Keratinocyte (primary cell): Measurements from ENCODE around the gene RNF125. TPM values are rescaled to one million over a fixed set of nuclear protein-coding genes. Genes with fewer than 3 reads are reported as not detected.

Experiments
- DNase-seq: peaks from one replicate; pipeline ENCODE4 v3.0.0-alpha.2; 2011; ENCODE audit warnings: low read depth, missing footprints, low spot score
- FAIRE-seq: peaks from 2 replicates; lab custom pipeline; 2011; peaks lifted over from hg19 to GRCh38; lab: Jason Lieb, UNC
- H2AFZ ChIP-seq: 2 replicates; pipeline ENCODE4 v1.6.0; 2012; ENCODE audit warnings: low read length, control low read depth, inconsistent platforms; ENCODE audit not compliant: control insufficient read depth
- H3K27ac ChIP-seq: 2 replicates; pipeline ENCODE4 v1.5.1; 2011; ENCODE audit warnings: low read length; ENCODE audit not compliant: control insufficient read depth, insufficient read depth
- H3K27me3 ChIP-seq: 3 replicates; pipeline ENCODE4 v1.6.0; 2011; ENCODE audit warnings: low read length; ENCODE audit not compliant: control insufficient read depth, insufficient read depth; ENCODE audit errors: extremely low read depth
- H3K36me3 ChIP-seq, 2 experiments: 2 replicates in 1 of 2; 3 replicates in 1 of 2; pipeline ENCODE4 v1.5.1; 2011; ENCODE audit warnings: low read length in 2 of 2, mild to moderate bottlenecking in 1 of 2; ENCODE audit not compliant: control insufficient read depth in 2 of 2, insufficient read depth in 2 of 2; ENCODE audit errors: extremely low read depth in 1 of 2
- H3K4me1 ChIP-seq: 3 replicates; pipeline ENCODE4 v1.5.1; 2011; ENCODE audit warnings: low read length; ENCODE audit not compliant: control insufficient read depth, insufficient read depth; ENCODE audit errors: extremely low read depth
- H3K4me2 ChIP-seq: 3 replicates; pipeline ENCODE4 v1.6.0; 2011; ENCODE audit warnings: low read depth, low read length; ENCODE audit not compliant: control insufficient read depth, insufficient read depth; ENCODE audit errors: extremely low read depth
- H3K4me3 ChIP-seq, 3 experiments: fragments of 200-600 bp in 1 of 3; sonication (generic) in 1 of 3; 2 replicates in 2 of 3; 3 replicates in 1 of 3; pipeline ENCODE4 v1.5.1; 2011 to 2016; ENCODE audit warnings: low read length in 3 of 3, mild to moderate bottlenecking in 3 of 3, control low read depth in 2 of 3, inconsistent platforms in 1 of 3, low read depth in 1 of 3, mixed read lengths in 1 of 3, mixed run types in 1 of 3, moderate library complexity in 1 of 3; ENCODE audit not compliant: control insufficient read depth in 2 of 3, insufficient read depth in 2 of 3; ENCODE audit errors: extremely low read depth in 1 of 3
- H3K79me2 ChIP-seq: 2 replicates; pipeline ENCODE4 v1.6.0; 2012; ENCODE audit warnings: low read length; ENCODE audit not compliant: control insufficient read depth, insufficient read depth
- H3K9ac ChIP-seq: 3 replicates; pipeline ENCODE4 v1.6.0; 2011; ENCODE audit warnings: low read length; ENCODE audit not compliant: control insufficient read depth, insufficient read depth; ENCODE audit errors: extremely low read depth
- H3K9me1 ChIP-seq: 3 replicates; pipeline ENCODE4 v1.6.0; 2011; ENCODE audit warnings: low read length; ENCODE audit not compliant: control insufficient read depth, insufficient read depth; ENCODE audit errors: extremely low read depth
- H3K9me3 ChIP-seq: 2 replicates; pipeline ENCODE4 v1.5.1; 2012; ENCODE audit warnings: low read depth, low read length; ENCODE audit not compliant: control insufficient read depth
- H4K20me1 ChIP-seq: 3 replicates; pipeline ENCODE4 v1.6.0; 2011; ENCODE audit warnings: low read length; ENCODE audit not compliant: control insufficient read depth, insufficient read depth; ENCODE audit errors: extremely low read depth
- CTCF ChIP-seq, 3 experiments: IDR thresholded peaks in 1 of 3; conservative IDR thresholded peaks in 1 of 3; optimal IDR thresholded peaks in 1 of 3; 2 replicates in 2 of 3; 3 replicates in 1 of 3; pipeline versions ENCODE3 to v1.5.1; 2011; ENCODE audit warnings: low read length in 3 of 3, mild to moderate bottlenecking in 3 of 3, moderate library complexity in 2 of 3, control low read depth in 1 of 3, inconsistent platforms in 1 of 3; ENCODE audit not compliant: insufficient read depth in 2 of 3; ENCODE audit errors: extremely low read depth in 1 of 3
- EZH2 ChIP-seq: IDR thresholded peaks from one replicate; pipeline ENCODE4 v1.6.1; 2012; ENCODE audit warnings: inconsistent platforms, mild to moderate bottlenecking, low read length, moderate library complexity
- dilution Hi-C: fragments of 300-500 bp; cut with MboI; formaldehyde crosslinking; loops from one replicate; pipeline ENCODE4 v1.7.0; 2020; ENCODE audit warnings: low sequenced_read_pairs; ENCODE audit not compliant: extremely low pct_ligation_motif_present
- polyA plus RNA-seq, 5 experiments: library from polyadenylated mRNA; depleted of rRNA in 3 of 5; stranded (reverse) in 3 of 5; stranded (forward) in 1 of 5; unstranded in 1 of 5; fragments of >200 nt; gene quantifications; 1 replicate in 1 of 5; 2 replicates in 3 of 5; 3 replicates in 1 of 5; pipeline versions ENCODE4 v1.2.1 to v1.2.3, GENCODE V29; 2011 to 2012; ENCODE audit warnings: missing spikeins in 2 of 5, low read depth in 1 of 5, low replicate concordance in 1 of 5

The RNF125 gene
- polyA plus RNA-seq, 1 donor (not counting 4 experiments of a cell fraction or from before 2014, with no cell fraction given) = 4.5 TPM

DNA sequence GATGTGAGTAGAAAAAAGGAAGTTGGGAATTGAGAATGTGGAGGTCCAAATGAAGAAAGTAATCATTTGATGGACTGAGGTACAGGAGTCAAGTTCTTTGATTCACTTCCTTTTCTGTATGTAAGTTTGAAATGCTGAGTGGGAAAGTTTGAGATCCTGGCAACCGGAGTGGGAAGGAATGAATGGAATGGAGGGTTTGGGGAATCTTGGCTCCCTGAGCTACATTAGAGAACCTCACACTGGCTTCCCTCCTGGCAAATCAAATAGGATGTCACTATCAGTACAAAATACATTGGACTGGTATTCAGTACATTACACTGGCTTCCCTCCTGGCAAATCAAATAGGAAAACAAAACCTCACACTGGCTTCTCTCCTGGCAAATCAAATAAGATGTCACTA lies 63.3 kb downstream of the RNF125 start:
- FAIRE-seq (no peak), DNase-seq (no peak)
- no peaks in the 10 kb centered on the region for H3K79me2 ChIP-seq
- TF ChIP-seq EZH2 (no peak), CTCF (optimal IDR thresholded peaks at IDR 0.05 in 1 of 3, IDR thresholded peaks at IDR 0.05 in 1 of 3, conservative IDR thresholded peaks at IDR 0.05 in 1 of 3; ENCODE audit: extremely low read depth in 1 of 3, insufficient read depth in 2 of 3, low read length in 3 of 3) (no peak)
- H3K9me3 ChIP-seq = no peaks in the 10 kb centered on the region
- H3K27me3 ChIP-seq = no peaks in the 10 kb centered on the region
- H4K20me1 ChIP-seq = no peaks in the 10 kb centered on the region
- H3K27ac ChIP-seq = no peak overlapping the region
- H3K9ac ChIP-seq = no peak overlapping the region
- H3K4me1 ChIP-seq = peaks cover 19% of the 10 kb centered on the region
- H3K36me3 ChIP-seq = no peaks in the 10 kb centered on the region
- H3K4me3 ChIP-seq = no peak overlapping the region
- no peak overlapping the region for H3K4me2 ChIP-seq
- dilution Hi-C loops = no loop called here
- H3K9me1 ChIP-seq = no peaks in the 10 kb centered on the region
- H2AFZ ChIP-seq = no peak overlapping the region

- H3K36me3 ChIP-seq = no peaks in the 10 kb centered on the region
- DNase-seq (no peak), FAIRE-seq (no peak)
- H4K20me1 ChIP-seq = no peaks in the 10 kb centered on the region
- no peaks in the 10 kb centered on the region for H3K27me3 ChIP-seq
- H3K4me2 ChIP-seq = no peak overlapping the region
- no peak overlapping the region for H3K4me3 ChIP-seq
- H3K27ac ChIP-seq = no peak overlapping the region
- dilution Hi-C loops = no loop called here
- no peaks in the 10 kb centered on the region for H3K9me1 ChIP-seq
- TF ChIP-seq CTCF (optimal IDR thresholded peaks at IDR 0.05 in 1 of 3, IDR thresholded peaks at IDR 0.05 in 1 of 3, conservative IDR thresholded peaks at IDR 0.05 in 1 of 3; ENCODE audit: extremely low read depth in 1 of 3, insufficient read depth in 2 of 3, low read length in 3 of 3) (no peak), EZH2 (no peak)
- H3K9ac ChIP-seq = no peak overlapping the region
- no peaks in the 10 kb centered on the region for H3K9me3 ChIP-seq
- H3K4me1 ChIP-seq = peaks cover 24% of the 10 kb centered on the region
- H2AFZ ChIP-seq = no peak overlapping the region
- H3K79me2 ChIP-seq = no peaks in the 10 kb centered on the region
Observed at GRCh38 chr18:32083781-32084180, 65.2 kb downstream of the RNF125 start.
